PFSK-1 (cell line): ENCODE results near the gene PTPRN2.

Experiments used
- FOXP2 ChIP-seq: optimal IDR thresholded peaks from 2 replicates; pipeline ENCODE3; 2011; ENCODE audit warnings: borderline replicate concordance, control low read depth, inconsistent platforms; ENCODE audit not compliant: insufficient read depth; ENCODE audit errors: extremely low read length, extremely low read depth
- POLR2AphosphoS5 ChIP-seq: IDR thresholded peaks from 2 replicates; pipeline ENCODE4 v1.6.1; 2012; ENCODE audit warnings: low read depth, mild to moderate bottlenecking, control low read depth, low read length, moderate library complexity
- REST ChIP-seq, 2 experiments: IDR thresholded peaks; 2 replicates each; pipeline versions ENCODE4 v1.6.1 to v1.8.0; 2011 to 2012; ENCODE audit warnings: low read depth in 2 of 2, low read length in 2 of 2, control low read depth in 1 of 2, inconsistent platforms in 1 of 2, mild to moderate bottlenecking in 1 of 2, moderate library complexity in 1 of 2; ENCODE audit not compliant: insufficient read depth in 1 of 2
- SIN3A ChIP-seq: IDR thresholded peaks from 2 replicates; pipeline ENCODE4 v1.6.1; 2012; ENCODE audit warnings: mild to moderate bottlenecking, low read length, moderate library complexity, borderline replicate concordance; ENCODE audit not compliant: insufficient read depth
- TAF1 ChIP-seq: IDR thresholded peaks from 2 replicates; pipeline ENCODE4 v1.6.1; 2012; ENCODE audit warnings: low read length, control low read depth, borderline replicate concordance; ENCODE audit not compliant: insufficient read depth

Gene PTPRN2

GRCh38 chr7:157555944-157556641 is 1031.5 kb downstream of the PTPRN2 start:
- no peak for TF ChIP-seq FOXP2
- TF ChIP-seq REST (IDR thresholded peaks at IDR 0.05; ENCODE audit: insufficient read depth in 1 of 2, low read depth in 2 of 2, low read length in 2 of 2): no peak
- TF ChIP-seq SIN3A: no peak
- TF ChIP-seq TAF1: no peak
- TF ChIP-seq POLR2AphosphoS5: no peak

- TF ChIP-seq SIN3A (no peak), FOXP2 (peak; percentile 90), POLR2AphosphoS5 (no peak)
These were observed 1032.3 kb downstream of the PTPRN2 start for GRCh38 chr7:157555313-157555712.

GRCh38 chr7:157554393-157555238 is 1033.0 kb downstream of the PTPRN2 start:
- TF ChIP-seq POLR2AphosphoS5: no peak
- no peak for TF ChIP-seq REST (IDR thresholded peaks at IDR 0.05; ENCODE audit: insufficient read depth in 1 of 2, low read depth in 2 of 2, low read length in 2 of 2)
- TF ChIP-seq TAF1: no peak
- TF ChIP-seq SIN3A: no peak
- no peak for TF ChIP-seq FOXP2

- TF ChIP-seq FOXP2 (no peak), TAF1 (no peak), REST (IDR thresholded peaks at IDR 0.05; ENCODE audit: insufficient read depth in 1 of 2, low read depth in 2 of 2, low read length in 2 of 2) (no peak), POLR2AphosphoS5 (no peak), SIN3A (no peak)
These were observed 1034.4 kb downstream of the PTPRN2 start for GRCh38 chr7:157553256-157553655.

GRCh38 chr7:157552295-157552993 is 1035.2 kb downstream of the PTPRN2 start:
- no peak for TF ChIP-seq FOXP2
- TF ChIP-seq REST (IDR thresholded peaks at IDR 0.05; ENCODE audit: insufficient read depth in 1 of 2, low read depth in 2 of 2, low read length in 2 of 2): no peak
- no peak for TF ChIP-seq SIN3A
- TF ChIP-seq TAF1: no peak
